ENCODE data around the gene NPIPB6.
"Not testable (repeated sequence)": the region's sequence is repeated elsewhere in the genome, so short reads cannot be mapped to it uniquely, and the experiment has no call there.

NPIPB6 gene

DNA sequence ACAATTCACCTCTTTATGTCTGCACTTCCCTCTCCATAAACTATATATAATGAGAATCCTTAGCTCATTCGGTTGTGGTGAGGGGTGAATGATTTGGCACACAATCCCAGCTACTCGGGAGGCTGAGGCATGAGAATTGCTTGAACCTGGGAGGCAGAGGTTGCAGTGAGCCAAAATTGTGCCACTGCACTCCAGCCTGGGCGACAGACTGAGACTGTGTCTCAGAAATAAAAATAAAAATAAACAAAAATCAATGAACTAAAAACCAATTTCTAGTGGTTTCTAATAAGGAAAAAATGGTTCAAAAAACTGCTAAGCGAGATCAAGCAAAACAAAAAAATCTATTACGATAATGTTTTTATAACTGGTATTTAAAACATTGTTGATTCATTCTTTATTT lies at the start of gene NPIPB6:
TSS of gene NPIPB6 (minus strand) at position 101 of the 400 bp plus-strand sequence. CDS start 686 bp downstream, outside the sequence.
- not testable (repeated sequence) for DNase-seq

DNA sequence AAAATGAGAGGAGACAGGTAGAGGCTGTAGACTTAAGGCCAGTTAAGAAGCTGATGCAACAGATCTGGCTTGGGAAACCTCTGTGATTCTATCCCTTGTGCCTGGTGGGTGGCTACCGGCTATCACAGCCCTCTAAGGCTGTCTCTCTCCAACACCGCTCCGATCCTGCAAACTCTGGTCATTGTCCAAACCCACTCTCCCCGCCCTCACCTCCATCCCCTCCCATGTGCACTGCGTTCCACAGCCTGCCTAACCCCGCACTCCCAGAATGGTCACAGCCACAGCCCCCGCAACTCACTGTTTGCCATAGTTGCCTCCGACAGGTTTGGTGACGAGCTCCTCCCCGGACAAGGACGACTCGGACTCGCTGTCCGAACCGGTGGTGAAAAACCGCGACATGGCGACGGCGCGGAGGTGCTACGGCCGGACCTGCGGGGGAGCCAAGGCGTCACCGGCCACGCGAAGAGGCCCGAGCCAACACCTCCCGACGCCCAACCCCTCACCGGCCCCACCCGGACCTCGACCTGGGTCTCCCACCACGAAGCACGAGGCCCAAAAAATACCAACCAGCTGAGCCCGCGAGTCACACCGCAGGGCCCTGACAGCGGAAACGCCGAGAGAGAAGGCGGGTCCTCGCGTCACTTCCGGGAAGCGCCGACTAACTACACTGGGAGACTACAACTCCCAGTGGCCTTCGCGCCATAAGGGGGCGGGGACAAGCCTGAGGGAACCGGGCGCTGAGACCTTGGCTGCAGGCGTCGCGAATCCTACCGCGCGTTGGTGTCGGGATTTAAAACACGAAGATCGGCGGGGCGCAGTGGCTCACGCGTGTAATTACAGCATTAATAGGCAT lies 40.1 kb upstream of the NPIPB6 start, which contains the start of gene EIF3CL:
TSS of gene EIF3CL (minus strand) at position 622 of the 853 bp plus-strand sequence. CDS start at position 399, 223 bp downstream.
- DNase-seq = not testable (repeated sequence)

- DNase-seq = not testable (repeated sequence)
Observed at GRCh38 chr16:28392054-28392453, 28.7 kb upstream of the NPIPB6 start.

DNA sequence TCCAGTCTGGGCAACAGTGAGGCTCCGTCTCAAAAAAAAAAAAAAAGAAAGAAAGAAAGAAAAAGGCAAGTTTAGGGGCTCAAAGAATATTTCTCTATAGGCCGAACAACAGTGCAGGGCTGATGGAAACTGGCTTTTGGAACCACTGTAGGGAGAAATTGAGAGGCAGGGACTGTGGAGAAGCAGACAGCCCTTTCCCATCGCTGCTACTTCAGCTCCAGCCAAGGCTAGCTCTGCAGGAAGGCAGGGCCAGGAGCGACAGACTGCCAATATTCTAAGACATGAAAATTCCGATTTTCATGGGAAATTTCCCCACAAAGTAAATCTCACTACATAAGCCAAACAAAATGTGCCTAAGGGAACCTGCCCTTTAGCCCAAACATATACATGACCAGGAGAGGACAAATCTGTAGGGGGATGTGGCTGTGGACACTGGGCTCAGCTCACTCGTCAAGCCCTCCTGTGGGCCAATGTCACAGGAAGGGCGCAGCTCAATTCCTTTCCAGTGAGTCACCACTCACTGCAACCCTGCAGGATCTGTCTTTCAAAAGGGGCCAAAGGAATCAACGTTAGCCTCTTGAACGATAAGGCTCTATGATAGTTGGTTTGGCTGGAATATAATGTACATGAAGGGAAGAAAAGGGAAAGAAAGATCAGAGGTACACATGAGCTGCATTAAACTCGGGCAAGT lies 19.0 kb upstream of the NPIPB6 start:
- DNase-seq = not testable (repeated sequence)

GRCh38 chr16:28377822-28378221 lies 14.5 kb upstream of the NPIPB6 start:
- DNase-seq = not testable (repeated sequence)

DNA sequence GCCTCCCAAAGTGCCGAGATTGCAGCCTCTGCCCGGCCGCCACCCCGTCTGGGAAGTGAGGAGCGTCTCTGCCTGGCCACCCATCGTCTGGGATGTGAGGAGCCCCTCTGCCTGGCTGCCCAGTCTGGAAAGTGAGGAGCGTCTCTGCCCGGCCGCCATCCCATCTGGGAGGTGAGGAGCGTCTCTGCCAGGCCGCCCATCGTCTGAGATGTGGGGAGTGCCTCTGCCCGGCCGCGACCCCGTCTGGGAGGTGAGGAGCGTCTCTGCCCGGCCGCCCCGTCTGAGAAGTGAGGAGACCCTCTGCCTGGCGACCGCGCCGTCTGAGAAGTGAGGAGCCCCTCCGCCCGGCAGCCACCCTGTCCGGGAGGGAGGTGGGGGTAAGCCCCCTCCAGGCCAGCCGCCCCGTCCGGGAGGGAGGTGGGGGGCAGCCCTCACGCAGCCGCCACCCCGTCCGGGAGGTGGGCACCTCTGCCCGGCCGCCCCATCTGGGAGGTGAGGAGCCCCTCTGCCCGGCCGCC lies 13.9 kb upstream of the NPIPB6 start:
- not testable (repeated sequence) for DNase-seq

DNA sequence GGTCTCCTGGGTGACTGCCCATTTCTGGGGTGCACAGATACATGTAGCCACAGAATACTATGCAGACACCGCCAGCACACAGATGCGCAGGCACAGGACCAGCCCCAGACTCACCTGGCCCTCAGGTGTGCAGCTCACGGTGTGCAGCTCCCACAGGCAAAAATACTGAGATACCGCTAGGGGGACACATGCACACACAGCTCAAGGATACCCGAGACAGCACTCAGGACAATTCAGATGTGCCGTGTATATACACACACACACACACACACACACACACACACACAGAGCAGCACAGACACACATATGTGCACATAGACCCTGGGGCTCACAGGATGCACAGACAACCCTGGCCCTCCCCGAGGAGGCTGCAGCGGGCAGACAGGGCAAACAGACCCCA lies 11.8 kb upstream of the NPIPB6 start:
- not testable (repeated sequence) for DNase-seq

GRCh38 chr16:28374281-28374680 lies 11.0 kb upstream of the NPIPB6 start:
- DNase-seq = not testable (repeated sequence)

GRCh38 chr16:28367926-28368325 lies 4.6 kb upstream of the NPIPB6 start:
- not testable (repeated sequence) for DNase-seq

- not testable (repeated sequence) for DNase-seq
Observed at GRCh38 chr16:28364268-28365173, 1.2 kb upstream of the NPIPB6 start.

DNA sequence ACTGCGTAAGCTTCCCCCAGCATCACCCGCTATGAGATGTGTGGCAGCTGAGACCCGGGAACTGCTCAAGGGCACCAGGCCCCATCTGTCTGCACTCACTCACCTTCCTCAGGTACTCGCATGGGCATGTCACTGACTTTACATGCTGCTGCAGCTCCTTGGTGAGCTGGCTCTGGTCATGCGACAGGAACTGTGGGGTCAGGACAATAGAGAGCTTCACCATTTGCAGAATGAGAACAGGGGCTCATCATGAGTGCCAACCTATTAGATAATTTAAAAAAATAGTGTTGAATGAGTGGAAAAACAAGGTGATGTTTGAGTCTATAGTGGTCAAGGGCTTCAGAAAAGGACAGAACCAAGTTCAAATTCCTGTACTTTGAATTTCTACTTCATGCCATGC lies 708 bp downstream of the NPIPB6 start:
- DNase-seq = not testable (repeated sequence)

DNA sequence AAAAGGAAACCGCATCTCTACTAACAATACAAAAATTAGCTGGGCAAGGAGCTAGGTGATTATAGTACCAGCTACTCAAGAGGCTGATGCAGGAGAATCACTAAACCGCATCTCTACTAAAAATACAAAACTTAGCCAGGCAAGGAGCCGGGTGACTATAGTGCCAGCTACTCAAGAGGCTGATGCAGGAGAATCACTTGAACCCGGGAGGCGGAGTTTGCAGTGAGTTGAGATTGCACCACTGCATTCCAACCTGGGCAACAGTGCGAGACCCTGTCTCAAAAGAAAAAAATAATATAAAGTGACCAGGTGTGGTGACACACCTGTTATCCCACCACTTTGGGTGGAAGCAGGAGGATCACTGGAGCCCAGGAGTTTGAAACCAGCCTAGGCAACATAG lies 25.1 kb downstream of the NPIPB6 start:
- not testable (repeated sequence) for DNase-seq

- not testable (repeated sequence) for DNase-seq
Observed at GRCh38 chr16:28336940-28337710, 26.2 kb downstream of the NPIPB6 start.

DNA sequence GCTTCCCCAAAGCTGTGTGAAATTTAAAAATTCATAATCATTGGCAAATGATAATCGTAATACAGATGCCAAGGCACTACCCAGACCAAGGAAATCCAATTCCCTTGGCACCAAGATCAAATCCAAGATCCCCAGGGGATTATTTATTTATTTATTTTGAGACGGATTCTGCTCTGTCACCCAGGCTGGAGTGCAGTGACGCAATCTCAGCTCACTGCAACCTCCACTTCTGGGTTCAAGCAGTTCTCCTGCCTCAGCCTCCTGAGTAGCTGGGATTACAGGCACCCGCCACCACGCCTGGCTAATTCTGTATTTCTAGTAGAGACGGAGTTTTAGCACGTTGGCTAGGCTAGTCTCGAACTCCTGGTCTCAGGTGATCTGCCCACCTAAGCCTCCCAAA lies 27.6 kb downstream of the NPIPB6 start:
- DNase-seq = not testable (repeated sequence)

GRCh38 chr16:28332632-28333031 lies 30.7 kb downstream of the NPIPB6 start:
- DNase-seq = not testable (repeated sequence)

DNA sequence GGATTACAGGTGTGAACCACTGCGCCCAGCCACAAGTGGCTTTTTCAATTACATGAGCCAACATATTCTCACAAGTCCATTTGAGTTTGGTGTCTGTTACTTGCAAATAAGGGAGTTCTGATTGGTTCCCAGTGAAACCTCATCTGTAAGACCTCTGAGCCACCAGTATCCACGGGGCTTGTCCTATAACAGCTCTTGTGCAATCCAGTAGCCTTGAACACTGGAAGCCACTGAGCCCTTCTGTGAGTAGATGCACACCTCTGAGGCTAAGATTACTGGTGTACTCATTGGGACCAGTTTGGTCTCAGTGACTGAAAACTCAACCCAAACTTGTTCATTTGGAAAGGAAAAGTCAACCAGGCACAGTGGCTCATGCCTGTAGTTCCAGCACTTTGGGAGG lies 32.3 kb downstream of the NPIPB6 start:
- DNase-seq = not testable (repeated sequence)

- not testable (repeated sequence) for DNase-seq
Observed at GRCh38 chr16:28330232-28330631, 33.1 kb downstream of the NPIPB6 start.

GRCh38 chr16:28326881-28327610 lies 36.3 kb downstream of the NPIPB6 start:
- peak; percentile 25 for DNase-seq

DNA sequence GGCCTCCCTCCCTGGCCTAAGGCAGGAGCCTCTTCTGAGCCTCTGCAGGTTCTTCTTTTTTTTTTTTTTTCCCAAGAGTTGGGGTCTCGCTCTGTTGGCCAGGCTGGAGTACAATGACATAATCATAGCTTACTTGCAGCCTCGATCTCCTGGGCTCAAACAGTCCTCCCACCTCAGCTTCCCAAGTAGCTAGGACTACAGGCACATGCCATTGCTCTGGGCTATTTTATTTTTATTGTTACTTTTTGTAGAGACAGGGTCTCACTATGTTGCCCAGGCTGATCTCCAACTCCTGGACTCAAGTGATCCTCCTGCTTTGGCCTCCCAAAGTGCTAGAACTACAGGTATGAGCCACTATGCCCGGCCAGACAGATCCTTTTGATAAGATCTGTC lies 38.4 kb downstream of the NPIPB6 start:
- no peak for DNase-seq

DNA sequence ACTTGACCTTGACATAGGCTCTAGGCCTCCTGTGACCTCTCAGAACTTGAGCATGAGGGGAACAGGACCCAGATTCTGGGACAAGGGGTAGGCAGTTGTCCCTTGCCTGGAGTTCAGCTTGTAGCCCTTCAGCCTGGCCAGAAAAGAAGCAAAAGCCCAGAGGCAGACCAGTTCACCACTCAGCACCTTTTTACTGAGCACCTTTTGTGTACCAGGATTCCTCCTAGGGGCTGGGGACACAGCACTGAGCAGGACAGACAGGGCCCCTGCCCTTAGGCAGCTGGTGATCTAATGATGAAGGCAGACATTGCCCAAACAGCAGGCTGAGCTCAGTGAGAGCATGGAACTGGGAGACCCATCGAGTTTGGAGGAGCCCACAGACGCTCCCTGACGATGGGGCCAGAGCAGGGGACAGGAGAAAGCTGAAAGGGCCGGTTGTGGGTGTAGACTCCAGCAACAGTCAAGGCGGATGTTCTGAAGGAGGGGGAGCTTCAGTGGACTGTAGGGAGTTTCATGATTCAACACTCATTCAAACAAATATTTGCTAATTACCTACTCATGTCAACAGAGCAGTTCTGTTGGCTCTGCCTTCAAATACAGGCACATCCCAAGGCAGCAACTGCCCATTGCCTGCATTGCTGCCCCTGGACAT lies 38.9 kb downstream of the NPIPB6 start:
- DNase-seq = no peak
